Endothelial cell of umbilical vein (primary cell): Measurements from ENCODE around the gene CNTNAP2.

Experiments
- EZH2 ChIP-seq: IDR thresholded peaks from 2 replicates; pipeline ENCODE4 v1.6.1; 2012; ENCODE audit warnings: borderline replicate concordance, low read depth, mild to moderate bottlenecking, moderate library complexity, low read length, inconsistent platforms; ENCODE audit not compliant: severe bottlenecking
- POLR2A ChIP-seq: IDR thresholded peaks from 2 replicates; pipeline ENCODE4 v1.6.1; 2012; ENCODE audit warnings: low read depth, mild to moderate bottlenecking, control low read depth, low read length
- POLR2AphosphoS5 ChIP-seq: IDR thresholded peaks from 2 replicates; pipeline ENCODE4 v1.6.1; 2012; ENCODE audit warnings: low read depth, mild to moderate bottlenecking, control low read depth, low read length, moderate library complexity; ENCODE audit not compliant: insufficient read depth
- TF ChIP-seq, protein P1 (sequence below), 2 donors: IDR thresholded peaks; 1 replicate in 1 of 2; 2 replicates in 1 of 2; pipeline ENCODE4 v1.5.1; 2011; ENCODE audit warnings: low read length in 2 of 2, mild to moderate bottlenecking in 2 of 2, moderate library complexity in 2 of 2, control low read depth in 1 of 2, inconsistent platforms in 1 of 2, low read depth in 1 of 2; ENCODE audit not compliant: insufficient read depth in 1 of 2; ENCODE audit errors: extremely low read depth in 1 of 2

GRCh38 chr7:147777309-147777708, 1660.7 kb downstream of the CNTNAP2 start:
- TF ChIP-seq POLR2A (no peak), EZH2 (no peak), POLR2AphosphoS5 (no peak)
- TF ChIP-seq, protein P1, sequence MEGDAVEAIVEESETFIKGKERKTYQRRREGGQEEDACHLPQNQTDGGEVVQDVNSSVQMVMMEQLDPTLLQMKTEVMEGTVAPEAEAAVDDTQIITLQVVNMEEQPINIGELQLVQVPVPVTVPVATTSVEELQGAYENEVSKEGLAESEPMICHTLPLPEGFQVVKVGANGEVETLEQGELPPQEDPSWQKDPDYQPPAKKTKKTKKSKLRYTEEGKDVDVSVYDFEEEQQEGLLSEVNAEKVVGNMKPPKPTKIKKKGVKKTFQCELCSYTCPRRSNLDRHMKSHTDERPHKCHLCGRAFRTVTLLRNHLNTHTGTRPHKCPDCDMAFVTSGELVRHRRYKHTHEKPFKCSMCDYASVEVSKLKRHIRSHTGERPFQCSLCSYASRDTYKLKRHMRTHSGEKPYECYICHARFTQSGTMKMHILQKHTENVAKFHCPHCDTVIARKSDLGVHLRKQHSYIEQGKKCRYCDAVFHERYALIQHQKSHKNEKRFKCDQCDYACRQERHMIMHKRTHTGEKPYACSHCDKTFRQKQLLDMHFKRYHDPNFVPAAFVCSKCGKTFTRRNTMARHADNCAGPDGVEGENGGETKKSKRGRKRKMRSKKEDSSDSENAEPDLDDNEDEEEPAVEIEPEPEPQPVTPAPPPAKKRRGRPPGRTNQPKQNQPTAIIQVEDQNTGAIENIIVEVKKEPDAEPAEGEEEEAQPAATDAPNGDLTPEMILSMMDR (IDR thresholded peaks at IDR 0.05; ENCODE audit: extremely low read depth in 1 of 2, insufficient read depth in 1 of 2, low read depth in 1 of 2, low read length in 2 of 2) = no peak
